LNCaP clone FGC (cell line): Measurements from ENCODE around the gene SELENON.

Experiments
- DNase-seq: peaks from one replicate; pipeline ENCODE4 v3.0.0-alpha.2; 2011; ENCODE audit warnings: low read depth
- H3K4me3 ChIP-seq: 2 replicates; pipeline ENCODE4 v1.5.1; 2011; ENCODE audit warnings: mild to moderate bottlenecking, low read depth, low read length, control low read depth
- TF ChIP-seq, protein P1 (sequence below): IDR thresholded peaks from 2 replicates; pipeline ENCODE4 v1.5.1; 2012; ENCODE audit warnings: mild to moderate bottlenecking; ENCODE audit not compliant: control insufficient read depth, insufficient read depth; ENCODE audit errors: extremely low read depth

The SELENON gene

DNA sequence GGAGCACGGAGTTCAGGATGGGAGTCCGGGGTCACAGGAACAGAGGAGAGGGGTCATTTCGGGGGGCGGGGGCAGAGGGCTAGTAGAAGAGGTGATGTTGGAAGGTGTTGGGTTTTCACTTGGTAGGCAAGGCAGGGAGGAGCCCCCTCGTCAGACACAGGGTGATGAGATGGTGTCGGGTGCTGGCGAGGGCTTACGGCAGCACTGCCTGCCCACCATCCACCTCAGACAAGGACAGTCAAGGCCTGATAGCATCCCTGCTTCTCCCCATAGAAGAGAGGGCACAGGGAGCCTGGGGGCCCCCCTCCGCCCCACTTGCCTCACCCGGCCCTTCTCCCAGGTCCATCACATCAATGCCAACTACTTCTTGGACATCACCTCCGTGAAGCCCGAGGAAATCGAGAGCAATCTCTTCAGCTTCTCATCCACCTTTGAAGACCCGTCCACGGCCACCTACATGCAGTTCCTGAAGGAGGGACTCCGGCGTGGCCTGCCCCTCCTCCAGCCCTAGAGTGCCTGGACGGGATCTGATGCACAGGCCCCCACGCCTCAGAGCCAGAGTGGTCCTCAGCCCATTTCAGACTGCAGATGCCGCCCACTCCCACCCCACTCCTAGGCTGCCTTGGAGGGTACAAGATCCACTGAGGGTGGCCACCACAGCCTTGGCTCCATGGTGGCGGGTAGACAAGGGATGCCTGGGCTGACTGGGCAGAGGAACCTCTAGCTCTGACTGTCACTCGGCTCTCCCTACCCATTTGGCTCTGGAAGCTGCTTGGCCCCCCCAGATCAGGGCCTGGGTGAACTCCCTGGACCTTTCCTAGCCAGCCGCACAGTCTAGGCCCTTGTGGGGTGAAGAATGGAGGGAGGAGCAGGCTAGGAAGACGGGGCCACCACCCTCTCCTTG is 15.5 kb downstream of the SELENON start:
- H3K4me3 ChIP-seq, result no peak overlapping the region
- TF ChIP-seq, protein P1, sequence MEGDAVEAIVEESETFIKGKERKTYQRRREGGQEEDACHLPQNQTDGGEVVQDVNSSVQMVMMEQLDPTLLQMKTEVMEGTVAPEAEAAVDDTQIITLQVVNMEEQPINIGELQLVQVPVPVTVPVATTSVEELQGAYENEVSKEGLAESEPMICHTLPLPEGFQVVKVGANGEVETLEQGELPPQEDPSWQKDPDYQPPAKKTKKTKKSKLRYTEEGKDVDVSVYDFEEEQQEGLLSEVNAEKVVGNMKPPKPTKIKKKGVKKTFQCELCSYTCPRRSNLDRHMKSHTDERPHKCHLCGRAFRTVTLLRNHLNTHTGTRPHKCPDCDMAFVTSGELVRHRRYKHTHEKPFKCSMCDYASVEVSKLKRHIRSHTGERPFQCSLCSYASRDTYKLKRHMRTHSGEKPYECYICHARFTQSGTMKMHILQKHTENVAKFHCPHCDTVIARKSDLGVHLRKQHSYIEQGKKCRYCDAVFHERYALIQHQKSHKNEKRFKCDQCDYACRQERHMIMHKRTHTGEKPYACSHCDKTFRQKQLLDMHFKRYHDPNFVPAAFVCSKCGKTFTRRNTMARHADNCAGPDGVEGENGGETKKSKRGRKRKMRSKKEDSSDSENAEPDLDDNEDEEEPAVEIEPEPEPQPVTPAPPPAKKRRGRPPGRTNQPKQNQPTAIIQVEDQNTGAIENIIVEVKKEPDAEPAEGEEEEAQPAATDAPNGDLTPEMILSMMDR, result no peak
- no peak for DNase-seq

DNA sequence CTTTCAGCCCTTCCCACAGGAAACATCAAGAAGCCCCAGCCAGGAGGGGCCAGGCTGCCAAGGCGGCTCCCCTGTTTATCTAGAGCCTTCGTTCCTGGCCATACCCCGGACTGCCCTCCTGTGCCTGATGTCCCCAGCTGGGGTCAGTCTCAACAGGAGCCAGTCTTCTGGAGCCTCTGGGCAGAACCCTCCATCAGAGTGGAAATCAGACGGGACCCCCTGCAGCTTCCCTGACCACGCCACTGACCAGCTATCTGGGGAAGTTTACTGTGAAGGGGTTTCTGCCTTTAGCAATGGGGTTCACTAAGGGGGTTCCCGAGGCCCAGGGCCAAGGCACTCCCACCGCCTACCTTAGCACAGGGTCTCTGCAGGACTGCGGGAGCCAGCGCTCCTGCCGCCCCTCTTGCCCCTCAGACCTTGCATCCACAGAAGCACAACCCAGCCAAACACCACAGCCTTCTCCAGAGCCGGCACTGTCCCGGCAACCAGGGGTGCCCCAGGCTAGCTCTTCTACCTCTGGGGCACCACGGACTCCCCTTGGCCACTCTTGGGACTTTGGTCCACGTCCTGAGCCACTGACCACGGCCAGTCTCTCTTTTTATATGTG is 16.2 kb downstream of the SELENON start:
- DNase-seq, result no peak
- TF ChIP-seq, protein P1, result no peak
- H3K4me3 ChIP-seq, result no peak overlapping the region

DNA sequence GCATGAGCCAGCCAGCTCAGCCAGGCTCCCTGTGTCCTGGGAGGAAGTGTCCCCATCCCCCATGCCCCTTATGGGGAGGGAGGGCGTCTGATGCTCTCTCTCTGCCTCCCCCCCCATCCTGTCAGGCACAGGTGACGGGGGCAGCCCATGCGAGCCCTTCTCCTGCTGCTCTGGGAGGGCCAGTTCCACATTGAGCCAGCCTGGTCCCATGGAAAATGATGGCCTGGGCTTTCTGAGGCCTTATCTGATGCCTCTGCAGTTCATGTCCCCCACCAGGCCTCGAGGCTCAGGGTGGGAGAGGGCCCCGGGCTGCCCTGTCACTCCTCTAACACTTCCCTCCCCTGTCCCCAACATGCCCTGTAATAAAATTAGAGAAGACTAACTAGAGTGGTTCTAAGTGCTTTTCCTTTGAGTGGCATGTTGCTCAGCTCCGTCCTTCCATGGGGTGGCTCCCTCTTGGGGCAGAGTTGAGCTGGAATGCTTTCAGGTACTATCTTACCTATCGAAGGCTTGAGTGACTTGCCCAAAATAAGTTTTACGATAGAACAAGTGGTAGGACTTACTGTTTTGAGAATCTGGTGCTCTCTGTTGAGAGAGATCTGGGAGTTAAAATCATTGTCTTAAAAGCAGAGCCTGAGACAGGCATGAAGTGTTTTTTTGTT is 18.0 kb downstream of the SELENON start:
- no peak overlapping the region for H3K4me3 ChIP-seq
- DNase-seq, result no peak
- TF ChIP-seq, protein P1, result peak; percentile 42

DNA sequence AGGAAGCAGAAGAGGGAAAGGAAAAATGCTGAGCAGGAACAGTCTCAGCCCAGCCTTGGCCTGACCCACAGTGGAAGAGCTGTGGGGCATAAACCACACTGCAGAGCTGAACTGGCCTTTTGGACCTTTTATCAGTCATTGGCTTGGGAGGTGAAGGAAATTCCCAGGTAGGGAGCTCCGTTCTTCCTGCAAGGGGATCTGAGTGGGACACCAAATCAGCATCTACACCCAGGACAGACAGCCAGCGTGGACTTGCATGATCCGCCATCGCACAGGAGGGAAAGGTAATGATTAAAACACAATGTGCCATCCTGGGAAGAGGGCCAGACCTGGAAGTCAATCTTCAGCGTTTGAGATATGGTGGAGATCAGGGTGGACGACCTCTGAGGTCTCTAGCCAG is 18.6 kb downstream of the SELENON start:
- peak overlapping the region; percentile 71 for H3K4me3 ChIP-seq
- TF ChIP-seq, protein P1, result no peak
- no peak for DNase-seq

DNA sequence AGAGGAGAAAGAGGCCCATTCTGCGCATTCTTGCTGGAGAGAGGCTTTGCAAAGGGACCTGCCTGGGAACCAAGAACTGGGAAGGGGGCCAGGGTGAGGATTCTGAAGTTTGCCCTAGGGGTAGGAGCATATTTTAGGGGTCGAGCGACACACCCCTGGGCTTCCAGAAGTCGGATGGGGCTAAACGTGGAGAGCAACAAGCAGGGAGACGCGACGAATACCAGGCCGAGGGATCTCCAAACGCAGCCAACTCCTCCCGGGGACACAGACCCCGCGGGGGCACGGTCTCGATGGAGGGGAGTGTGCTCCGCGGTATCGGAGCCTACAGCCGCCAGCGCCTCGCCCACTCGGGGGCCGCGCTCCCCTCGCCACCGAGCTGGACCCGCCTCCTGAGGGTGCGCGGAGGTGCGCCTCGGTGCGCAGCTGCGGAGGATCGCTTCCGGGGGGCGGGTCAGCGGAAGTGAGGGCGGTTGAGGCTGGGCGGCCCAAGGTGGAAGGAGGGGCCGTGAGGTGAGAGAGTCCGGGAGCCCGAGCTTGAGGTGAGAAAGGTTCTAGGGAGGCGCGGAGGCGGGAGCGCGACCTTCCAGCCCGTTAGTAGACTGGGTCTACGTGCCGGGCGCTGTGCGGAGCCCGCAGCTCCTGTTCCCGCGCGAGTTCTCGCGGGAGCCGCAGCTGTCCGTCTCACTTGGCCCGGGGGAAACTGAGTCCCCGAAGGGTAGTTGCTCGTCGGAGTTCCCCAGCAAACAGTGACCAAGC is 19.7 kb downstream of the SELENON start, which contains the start of gene MTFR1L:
Gene MTFR1L, plus strand, starts transcription at position 464 of the 756 bp plus-strand sequence. CDS start 3,151 bp downstream, outside the sequence.
- DNase-seq, result peak; percentile 46
- TF ChIP-seq, protein P1, result no peak

More for the DNA sequence above, 19.7 kb downstream of the SELENON start, which contains the start of gene MTFR1L:
- peak within 1 kb of the TSS; percentile 71 for H3K4me3 ChIP-seq
